MM.1S (cell line): ENCODE data around the gene LHB.

Experiments used
- DNase-seq: peaks from one replicate; pipeline ENCODE4 v3.0.0-alpha.2; 2015
- H2AFZ ChIP-seq: fragments of 300-600 bp; sonication (generic); 2 replicates; pipeline ENCODE4 v1.6.0; 2016; ENCODE audit warnings: antibody characterized with exemption, low read length
- H3F3A ChIP-seq: fragments of 300-600 bp; sonication (generic); 2 replicates; pipeline ENCODE4 v1.6.1; 2016; ENCODE audit warnings: mild to moderate bottlenecking, antibody characterized with exemption, low read length, moderate library complexity, mixed read lengths; ENCODE audit not compliant: insufficient read depth
- H3K27ac ChIP-seq: fragments of 300-600 bp; sonication (generic); 2 replicates; pipeline ENCODE4 v1.5.1; 2016; ENCODE audit warnings: mild to moderate bottlenecking, low read length
- H3K27me3 ChIP-seq: fragments of 300-600 bp; sonication (generic); replicated peaks from 2 replicates; pipeline ENCODE4 v1.6.0; 2016; ENCODE audit warnings: low read length; ENCODE audit not compliant: insufficient read depth
- H3K36me3 ChIP-seq: fragments of 300-600 bp; sonication (generic); replicated peaks from 2 replicates; pipeline ENCODE4 v1.6.1; 2016; ENCODE audit warnings: mild to moderate bottlenecking, low read length, mixed read lengths; ENCODE audit not compliant: insufficient read depth
- H3K4me1 ChIP-seq: fragments of 300-600 bp; sonication (generic); 2 replicates; pipeline ENCODE4 v1.6.1; 2016; ENCODE audit warnings: low read length, mixed read lengths
- H3K4me2 ChIP-seq: fragments of 300-600 bp; sonication (generic); 2 replicates; pipeline ENCODE4 v1.6.0; 2016; ENCODE audit warnings: low read depth, low read length
- H3K4me3 ChIP-seq: fragments of 300-600 bp; sonication (generic); 2 replicates; pipeline ENCODE4 v1.5.1; 2016; ENCODE audit warnings: low read length, mixed read lengths
- H3K79me2 ChIP-seq: fragments of 300-600 bp; sonication (generic); 2 replicates; pipeline ENCODE4 v1.6.1; 2016; ENCODE audit warnings: mixed run types, low read length, mixed read lengths
- H3K9ac ChIP-seq: fragments of 300-600 bp; sonication (generic); 2 replicates; pipeline ENCODE4 v1.6.1; 2016; ENCODE audit warnings: low read length, mixed read lengths
- H3K9me2 ChIP-seq: fragments of 300-600 bp; sonication (generic); replicated peaks from 2 replicates; pipeline ENCODE4 v1.6.1; 2016; ENCODE audit warnings: mild to moderate bottlenecking, low read length, mixed read lengths; ENCODE audit not compliant: insufficient read depth
- H3K9me3 ChIP-seq: fragments of 300-600 bp; sonication (generic); replicated peaks from 2 replicates; pipeline ENCODE4 v1.6.1; 2016; ENCODE audit warnings: mild to moderate bottlenecking, low read length, mixed read lengths; ENCODE audit not compliant: insufficient read depth
- H4K20me1 ChIP-seq: fragments of 300-600 bp; sonication (generic); 2 replicates; pipeline ENCODE4 v1.6.1; 2016; ENCODE audit warnings: mild to moderate bottlenecking, low read length, moderate library complexity, mixed read lengths; ENCODE audit not compliant: insufficient read depth
- CTCF ChIP-seq: fragments of 300-600 bp; sonication (generic); IDR thresholded peaks from 2 replicates; pipeline ENCODE4 v1.5.1; 2016; ENCODE audit warnings: antibody characterized with exemption, low read length, mixed read lengths
- EZH2 ChIP-seq: fragments of 300-600 bp; sonication (generic); optimal IDR thresholded peaks from 2 replicates; pipeline ENCODE3; 2017; ENCODE audit warnings: low read depth, mild to moderate bottlenecking, antibody characterized with exemption, low read length, mixed read lengths
- EZH2phosphoT487 ChIP-seq: fragments of 300-600 bp; sonication (generic); IDR thresholded peaks from 2 replicates; pipeline ENCODE4 v1.6.1; 2018; ENCODE audit warnings: antibody characterized with exemption, low read length

LHB gene

GRCh38 chr19:49017041-49017665 lies at the start of gene LHB:
TSS of gene LHB (minus strand) at chr19:49017091. CDS start at chr19:49017081, 10 bp downstream.
- H3K9me2 ChIP-seq, result no peaks in the 10 kb centered on the region
- no peaks in the 10 kb centered on the region for H3F3A ChIP-seq
- H3K36me3 ChIP-seq, result no peaks in the 10 kb centered on the region
- no peaks in the 10 kb centered on the region for H3K79me2 ChIP-seq
- H3K9me3 ChIP-seq, result no peaks in the 10 kb centered on the region
- DNase-seq, result no peak
- peaks cover 30% of the 10 kb centered on the region for H3K27me3 ChIP-seq
- peak within 1 kb of the TSS; percentile 56 for H3K4me3 ChIP-seq
- no peaks in the 10 kb centered on the region for H3K4me1 ChIP-seq
- no peak within 1 kb of the TSS for H3K9ac ChIP-seq
- H4K20me1 ChIP-seq, result no peaks in the 10 kb centered on the region
- H3K4me2 ChIP-seq, result peak within 1 kb of the TSS; percentile 94
- TF ChIP-seq CTCF, result no peak
- TF ChIP-seq EZH2, result no peak
- no peak for TF ChIP-seq EZH2phosphoT487
- 0 out of 2 replicates have a peak within 1 kb of the TSS, but pooled peaks have one; percentile 11 for H2AFZ ChIP-seq
- H3K27ac ChIP-seq, result no peak within 1 kb of the TSS

- H3K4me2 ChIP-seq, result no peak overlapping the region
- H3F3A ChIP-seq, result no peaks in the 10 kb centered on the region
- H2AFZ ChIP-seq, result no peak overlapping the region
- H4K20me1 ChIP-seq, result no peaks in the 10 kb centered on the region
- no peak overlapping the region for H3K27ac ChIP-seq
- no peaks in the 10 kb centered on the region for H3K79me2 ChIP-seq
- peaks cover 91% of the 10 kb centered on the region for H3K27me3 ChIP-seq
- peaks cover 9% of the 10 kb centered on the region for H3K4me1 ChIP-seq
- no peaks in the 10 kb centered on the region for H3K36me3 ChIP-seq
- DNase-seq, result no peak
- TF ChIP-seq EZH2phosphoT487 (no peak), EZH2 (no peak), CTCF (no peak)
- H3K9ac ChIP-seq, result no peak overlapping the region
- H3K9me3 ChIP-seq, result no peaks in the 10 kb centered on the region
- no peak overlapping the region for H3K4me3 ChIP-seq
- H3K9me2 ChIP-seq, result no peaks in the 10 kb centered on the region
Measured at GRCh38 chr19:49065905-49066512, 49.1 kb upstream of the LHB start.

- Histone ChIP-seq H3K9me2 (no peaks in the 10 kb centered on the region), H3K27me3 (peaks cover 91% of the 10 kb centered on the region), H3F3A (no peaks in the 10 kb centered on the region), H3K79me2 (no peaks in the 10 kb centered on the region), H4K20me1 (no peaks in the 10 kb centered on the region), H3K27ac (no peak within 1 kb of the TSS), H3K36me3 (no peaks in the 10 kb centered on the region), H3K9ac (no peak within 1 kb of the TSS), H3K9me3 (no peaks in the 10 kb centered on the region), H2AFZ (no peak within 1 kb of the TSS), H3K4me3 (no peak within 1 kb of the TSS), H3K4me2 (peak within 1 kb of the TSS; percentile 27), H3K4me1 (peaks cover 10% of the 10 kb centered on the region)
- no peak for TF ChIP-seq EZH2phosphoT487
- no peak for TF ChIP-seq CTCF
- TF ChIP-seq EZH2, result no peak
- DNase-seq, result no peak
Measured at GRCh38 chr19:49064768-49065611, 48.1 kb upstream of the LHB start, which contains the start of gene NTF4. TSS of gene NTF4 (minus strand) at chr19:49064818. CDS start at chr19:49061997, 2,821 bp downstream.
